GM23338 (cell line): ENCODE measurements around the gene NUFIP2. TPM values are rescaled to one million over a fixed set of nuclear protein-coding genes. Genes with fewer than 3 reads are reported as not detected.

Experiments used
- polyA plus RNA-seq: library from polyadenylated mRNA; unstranded; fragments of >200 nt; fragmentation: Nextera tagmentation; extraction: Ambion mirVana; gene quantifications from 2 replicates; pipeline ENCODE4 v1.2.1, GENCODE V29; 2016
- total RNA-seq: library from RNA; depleted of rRNA; stranded (reverse); fragments of >200 nt; shearing (Covaris generic); gene quantifications from 2 replicates; pipeline ENCODE4 v1.2.3, GENCODE V29; 2014; rRNA removed

The NUFIP2 gene
- total and polyA plus RNA-seq, 2 experiments from 2014 or later, result 22.2 to 88.5 TPM

Other genes starting within 250 kb of the NUFIP2 start
- gene MYO18A, start 113.8 kb downstream of the NUFIP2 start, total RNA-seq, result 23.9 and 37.5 TPM in 2 replicates
- gene MYO18A, start 113.8 kb downstream of the NUFIP2 start, polyA plus RNA-seq, result 16.7 and 18.3 TPM in 2 replicates
- not detected in 2 replicates for gene CRYBA1, start 47.3 kb downstream of the NUFIP2 start, total RNA-seq
- not detected in 2 replicates for gene CRYBA1, start 47.3 kb downstream of the NUFIP2 start, polyA plus RNA-seq
- 63.3 and 69.8 TPM in 2 replicates for gene TAOK1, start 96.2 kb upstream of the NUFIP2 start, total RNA-seq
- 18.2 and 19.4 TPM in 2 replicates for gene TAOK1, start 96.2 kb upstream of the NUFIP2 start, polyA plus RNA-seq